Measurements from ENCODE around the gene FEN1. TPM values are rescaled to one million over a fixed set of nuclear protein-coding genes. Genes with fewer than 3 reads are reported as not detected.

The FEN1 gene
- total RNA-seq, 1 donor from 2014 or later: 23.9 TPM

GRCh38 chr11:61756452-61757212, 36.1 kb upstream of the FEN1 start:
- CTCF ChIA-PET: no interaction called here

DNA sequence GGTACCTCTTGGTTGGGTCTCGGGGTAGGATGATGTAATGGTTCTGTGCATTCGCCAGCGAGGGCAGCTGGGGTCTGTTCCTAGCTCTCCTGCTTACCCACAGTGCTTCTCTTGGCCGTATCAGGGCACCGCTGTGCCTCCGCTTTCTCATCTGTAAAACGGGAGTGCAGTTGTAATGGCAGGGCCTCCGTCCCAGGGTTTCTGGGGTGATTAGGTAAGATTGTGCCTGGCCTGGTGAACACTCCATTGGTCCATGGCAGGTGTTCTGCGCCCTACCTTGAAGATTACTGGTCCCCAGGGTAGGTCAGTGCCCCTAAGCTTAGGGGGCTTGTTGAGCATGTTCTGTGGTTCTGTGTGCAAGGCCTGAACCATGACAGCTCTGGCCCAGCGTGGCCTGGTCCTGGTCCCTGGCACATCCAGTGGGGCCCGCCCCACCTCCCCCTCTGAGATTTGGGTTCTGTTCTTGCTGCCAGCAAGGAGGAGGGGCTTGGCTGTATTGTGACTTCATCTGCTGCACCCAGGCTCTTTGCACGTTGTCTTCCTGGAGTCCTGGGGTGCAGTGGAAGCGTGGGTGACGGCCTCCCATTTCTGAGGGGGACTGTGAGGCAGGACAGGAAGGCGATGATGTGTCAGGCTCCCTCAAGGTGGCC, 35.4 kb upstream of the FEN1 start:
- H3K27ac Mint-ChIP-seq: no peak overlapping the region

More at GRCh38 chr11:61756452-61757212, 36.1 kb upstream of the FEN1 start:
- ATAC-seq (ENCODE audit: low read depth) (peak; percentile 68), DNase-seq (no peak)
- H3K36me3 Mint-ChIP-seq (ENCODE audit: low read depth): no peaks in the 10 kb centered on the region
- TF ChIP-seq, protein P1, sequence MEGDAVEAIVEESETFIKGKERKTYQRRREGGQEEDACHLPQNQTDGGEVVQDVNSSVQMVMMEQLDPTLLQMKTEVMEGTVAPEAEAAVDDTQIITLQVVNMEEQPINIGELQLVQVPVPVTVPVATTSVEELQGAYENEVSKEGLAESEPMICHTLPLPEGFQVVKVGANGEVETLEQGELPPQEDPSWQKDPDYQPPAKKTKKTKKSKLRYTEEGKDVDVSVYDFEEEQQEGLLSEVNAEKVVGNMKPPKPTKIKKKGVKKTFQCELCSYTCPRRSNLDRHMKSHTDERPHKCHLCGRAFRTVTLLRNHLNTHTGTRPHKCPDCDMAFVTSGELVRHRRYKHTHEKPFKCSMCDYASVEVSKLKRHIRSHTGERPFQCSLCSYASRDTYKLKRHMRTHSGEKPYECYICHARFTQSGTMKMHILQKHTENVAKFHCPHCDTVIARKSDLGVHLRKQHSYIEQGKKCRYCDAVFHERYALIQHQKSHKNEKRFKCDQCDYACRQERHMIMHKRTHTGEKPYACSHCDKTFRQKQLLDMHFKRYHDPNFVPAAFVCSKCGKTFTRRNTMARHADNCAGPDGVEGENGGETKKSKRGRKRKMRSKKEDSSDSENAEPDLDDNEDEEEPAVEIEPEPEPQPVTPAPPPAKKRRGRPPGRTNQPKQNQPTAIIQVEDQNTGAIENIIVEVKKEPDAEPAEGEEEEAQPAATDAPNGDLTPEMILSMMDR (IDR thresholded peaks at IDR 0.05): no peak
- peaks cover 20% of the 10 kb centered on the region for H3K27me3 Mint-ChIP-seq
- intact Hi-C loops (cut with micrococcal nuclease): no loop called here
- POLR2A ChIA-PET: interaction anchor here (0.5 to 1.6 kb wide), 2 partner anchors 35 to 572 kb away, joined by 3 to 4 read pairs; partner anchors contain the start of genes FEN1 and TMEM258
- H3K4me3 Mint-ChIP-seq: peak overlapping the region; percentile 38
- peaks cover 21% of the 10 kb centered on the region for H3K4me1 Mint-ChIP-seq
- H3K27ac Mint-ChIP-seq: no peak overlapping the region
- H3K9me3 Mint-ChIP-seq: no peaks in the 10 kb centered on the region

GRCh38 chr11:61760946-61761345, 31.8 kb upstream of the FEN1 start:
- Mint-ChIP-seq H3K4me1 (peaks cover 12% of the 10 kb centered on the region), H3K36me3 (ENCODE audit: low read depth) (no peaks in the 10 kb centered on the region), H3K27me3 (peaks cover 7% of the 10 kb centered on the region), H3K4me3 (no peak overlapping the region), H3K9me3 (no peaks in the 10 kb centered on the region), H3K27ac (no peak overlapping the region)
- TF ChIP-seq, protein P1 (IDR thresholded peaks at IDR 0.05): no peak
- intact Hi-C loops (cut with micrococcal nuclease): no loop called here
- CTCF ChIA-PET: no interaction called here
- ATAC-seq (ENCODE audit: low read depth) (no peak), DNase-seq (no peak)
- POLR2A ChIA-PET: no interaction called here

More for the DNA sequence above, 35.4 kb upstream of the FEN1 start:
- Mint-ChIP-seq H3K27me3 (peaks cover 19% of the 10 kb centered on the region), H3K4me3 (no peak overlapping the region), H3K4me1 (peaks cover 17% of the 10 kb centered on the region), H3K36me3 (ENCODE audit: low read depth) (no peaks in the 10 kb centered on the region), H3K9me3 (no peaks in the 10 kb centered on the region)
- intact Hi-C loops (cut with micrococcal nuclease): no loop called here
- no peak for DNase-seq
- no peak for ATAC-seq (ENCODE audit: low read depth)
- TF ChIP-seq, protein P1 (IDR thresholded peaks at IDR 0.05): no peak
- POLR2A ChIA-PET: interaction anchor here (1.6 kb wide), 1 partner anchor 35 kb away, joined by 4 read pairs; the partner anchor contains the start of genes FEN1 and TMEM258
- CTCF ChIA-PET: no interaction called here

GRCh38 chr11:61761440-61762222, 31.1 kb upstream of the FEN1 start:
- CTCF ChIA-PET: no interaction called here
- DNase-seq (no peak), ATAC-seq (ENCODE audit: low read depth) (no peak)
- H3K9me3 Mint-ChIP-seq: no peaks in the 10 kb centered on the region
- H3K4me3 Mint-ChIP-seq: no peak overlapping the region
- H3K27ac Mint-ChIP-seq: no peak overlapping the region
- peaks cover 7% of the 10 kb centered on the region for H3K27me3 Mint-ChIP-seq
- peaks cover 5% of the 10 kb centered on the region for H3K4me1 Mint-ChIP-seq
- POLR2A ChIA-PET: no interaction called here
- TF ChIP-seq, protein P1 (IDR thresholded peaks at IDR 0.05): no peak
- H3K36me3 Mint-ChIP-seq (ENCODE audit: low read depth): no peaks in the 10 kb centered on the region
- intact Hi-C loops (cut with micrococcal nuclease): no loop called here

- Mint-ChIP-seq H3K27ac (no peak overlapping the region), H3K4me3 (no peak overlapping the region), H3K27me3 (peaks cover 7% of the 10 kb centered on the region), H3K36me3 (ENCODE audit: low read depth) (no peaks in the 10 kb centered on the region), H3K4me1 (peaks cover under 1% of the 10 kb centered on the region), H3K9me3 (no peaks in the 10 kb centered on the region)
- DNase-seq (no peak), ATAC-seq (ENCODE audit: low read depth) (no peak)
- CTCF ChIA-PET: no interaction called here
- TF ChIP-seq, protein P1 (IDR thresholded peaks at IDR 0.05): no peak
- intact Hi-C loops (cut with micrococcal nuclease): no loop called here
- POLR2A ChIA-PET: no interaction called here
Measured at GRCh38 chr11:61762223-61762615, 30.5 kb upstream of the FEN1 start.
